H9 (cell line): Measurements from ENCODE around the gene CYP1B1. TPM values are rescaled to one million over a fixed set of nuclear protein-coding genes. Genes with fewer than 3 reads are reported as not detected.

Experiments
- DNase-seq: peaks from one replicate; pipeline ENCODE4 v3.0.0-alpha.2; 2017
- H2AFZ ChIP-seq: one replicate; pipeline ENCODE4 v1.6.1; 2013; ENCODE audit warnings: mild to moderate bottlenecking, low read length, control low read depth, moderate library complexity
- H2AK5ac ChIP-seq: 2 replicates; pipeline ENCODE4 v1.6.1; 2013; ENCODE audit warnings: low read length, control low read depth, mixed read lengths; ENCODE audit not compliant: insufficient read length
- H2BK120ac ChIP-seq: one replicate; pipeline ENCODE4 v1.6.1; 2013; ENCODE audit warnings: low read depth, mild to moderate bottlenecking, low read length, control low read depth, inconsistent platforms; ENCODE audit not compliant: poor library complexity, severe bottlenecking
- H2BK12ac ChIP-seq: 2 replicates; pipeline ENCODE4 v1.6.1; 2013; ENCODE audit warnings: low read length, control low read depth, mixed read lengths, low read depth; ENCODE audit not compliant: insufficient read length
- H2BK15ac ChIP-seq: 2 replicates; pipeline ENCODE4 v1.6.1; 2013; ENCODE audit warnings: low read depth, low read length, control low read depth
- H2BK20ac ChIP-seq: one replicate; pipeline ENCODE4 v1.6.1; 2013; ENCODE audit warnings: low read depth, mild to moderate bottlenecking, low read length, control low read depth, inconsistent platforms; ENCODE audit not compliant: poor library complexity, severe bottlenecking
- H2BK5ac ChIP-seq: 2 replicates; pipeline ENCODE4 v1.6.1; 2013; ENCODE audit warnings: low read length, control low read depth, mixed read lengths; ENCODE audit not compliant: insufficient read length
- H3K14ac ChIP-seq: 2 replicates; pipeline ENCODE4 v1.6.1; 2013; ENCODE audit warnings: low read length, control low read depth; ENCODE audit not compliant: insufficient read depth
- H3K18ac ChIP-seq: 2 replicates; pipeline ENCODE4 v1.6.1; 2013; ENCODE audit warnings: low read depth, mild to moderate bottlenecking, mixed read lengths, low read length, control low read depth; ENCODE audit not compliant: insufficient read length
- H3K23ac ChIP-seq: 2 replicates; pipeline ENCODE4 v1.6.1; 2013; ENCODE audit warnings: low read length, control low read depth, mixed read lengths, low read depth; ENCODE audit not compliant: insufficient read length
- H3K23me2 ChIP-seq: 2 replicates; pipeline ENCODE4 v1.6.1; 2013; ENCODE audit warnings: low read depth, mild to moderate bottlenecking, mixed read lengths, low read length, control low read depth; ENCODE audit not compliant: insufficient read length, poor library complexity, severe bottlenecking
- H3K27ac ChIP-seq: 2 replicates; pipeline ENCODE4 v1.5.1; 2013; ENCODE audit warnings: low read length, control low read depth, mixed read lengths, low read depth; ENCODE audit not compliant: insufficient read length
- H3K27me3 ChIP-seq: 2 replicates; pipeline ENCODE4 v1.6.1; 2013; ENCODE audit warnings: low read length, control low read depth, inconsistent platforms; ENCODE audit not compliant: insufficient read depth
- H3K4ac ChIP-seq: 2 replicates; pipeline ENCODE4 v1.6.1; 2013; ENCODE audit warnings: low read depth, mild to moderate bottlenecking, control low read depth, inconsistent platforms, low read length, moderate library complexity
- H3K4me1 ChIP-seq: 2 replicates; pipeline ENCODE4 v1.6.1; 2013; ENCODE audit warnings: low read length, control low read depth, inconsistent platforms; ENCODE audit not compliant: insufficient read depth
- H3K4me2 ChIP-seq: 2 replicates; pipeline ENCODE4 v1.6.1; 2013; ENCODE audit warnings: low read length, control low read depth, mixed read lengths; ENCODE audit not compliant: insufficient read length, insufficient read depth
- H3K56ac ChIP-seq: 2 replicates; pipeline ENCODE4 v1.6.1; 2013; ENCODE audit warnings: low read depth, mild to moderate bottlenecking, mixed read lengths, low read length, control low read depth; ENCODE audit not compliant: insufficient read length
- H3K79me1 ChIP-seq: 2 replicates; pipeline ENCODE4 v1.6.1; 2013; ENCODE audit warnings: low read depth, mild to moderate bottlenecking, moderate library complexity, low read length, control low read depth, inconsistent platforms; ENCODE audit not compliant: insufficient read depth, poor library complexity, severe bottlenecking
- H3K79me2 ChIP-seq: 2 replicates; pipeline ENCODE4 v1.6.1; 2013; ENCODE audit warnings: low read length, control low read depth, inconsistent platforms; ENCODE audit not compliant: insufficient read depth
- H3K9ac ChIP-seq: 2 replicates; pipeline ENCODE4 v1.6.1; 2013; ENCODE audit warnings: low read length, control low read depth, mixed read lengths; ENCODE audit not compliant: insufficient read length; ENCODE audit errors: extremely low read depth
- H3K9me3 ChIP-seq: one replicate; pipeline ENCODE4 v1.6.1; 2013; ENCODE audit warnings: low read depth, low read length, inconsistent platforms; ENCODE audit not compliant: control insufficient read depth
- H3T11ph ChIP-seq: one replicate; pipeline ENCODE4 v1.6.1; 2013; ENCODE audit warnings: mild to moderate bottlenecking, low read length, control low read depth, inconsistent platforms
- H4K20me1 ChIP-seq: one replicate; pipeline ENCODE4 v1.6.1; 2013; ENCODE audit not compliant: control insufficient read depth, insufficient read length, insufficient read depth
- H4K5ac ChIP-seq: 2 replicates; pipeline ENCODE4 v1.6.1; 2013; ENCODE audit warnings: low read depth, mild to moderate bottlenecking, mixed read lengths, low read length, control low read depth; ENCODE audit not compliant: insufficient read length
- H4K8ac ChIP-seq: replicated peaks from 2 replicates; pipeline ENCODE4 v1.6.1; 2013; ENCODE audit warnings: low read length, control low read depth, mixed read lengths, low read depth; ENCODE audit not compliant: insufficient read length
- H4K91ac ChIP-seq: 2 replicates; pipeline ENCODE4 v1.6.1; 2013; ENCODE audit warnings: low read depth, mild to moderate bottlenecking, moderate library complexity, mixed read lengths, low read length, control low read depth; ENCODE audit not compliant: insufficient read length
- H3K27ac Mint-ChIP-seq, 3 experiments: 2 replicates in 2 of 3; 3 replicates in 1 of 3; pipeline ENCODE4 v1.8.0; 2020 to 2021; ENCODE audit warnings: mixed read lengths in 3 of 3, mild to moderate bottlenecking in 1 of 3, moderate library complexity in 1 of 3
- H3K27me3 Mint-ChIP-seq: 2 replicates; pipeline ENCODE4 v1.8.0; 2021; ENCODE audit warnings: low read depth, mild to moderate bottlenecking, moderate library complexity, mixed read lengths
- H3K36me3 Mint-ChIP-seq, 3 experiments: 2 replicates in 2 of 3; 3 replicates in 1 of 3; pipeline ENCODE4 v1.8.0; 2020 to 2021; ENCODE audit warnings: low read depth in 3 of 3, mixed read lengths in 3 of 3; ENCODE audit not compliant: insufficient read depth in 1 of 3
- H3K4me1 Mint-ChIP-seq, 2 experiments: 2 replicates each; pipeline ENCODE4 v1.8.0; 2020; ENCODE audit warnings: mixed read lengths in 2 of 2
- H3K4me3 Mint-ChIP-seq, 2 experiments: 2 replicates in 1 of 2; 3 replicates in 1 of 2; pipeline ENCODE4 v1.8.0; 2020 to 2021; ENCODE audit warnings: mild to moderate bottlenecking in 2 of 2, mixed read lengths in 2 of 2, moderate library complexity in 1 of 2
- H3K9me3 Mint-ChIP-seq, 2 experiments: 2 replicates in 1 of 2; 3 replicates in 1 of 2; pipeline ENCODE4 v1.8.0; 2020; ENCODE audit warnings: mild to moderate bottlenecking in 2 of 2, mixed read lengths in 2 of 2, moderate library complexity in 1 of 2
- CTCF ChIP-seq: fragments of 200-600 bp; sonication (generic); conservative IDR thresholded peaks from 3 replicates; pipeline ENCODE4 v1.8.0; 2021; ENCODE audit warnings: antibody characterized with exemption, mild to moderate bottlenecking
- WGBS: extraction: QIAGEN DNeasy Blood & Tissue Kit; methylation state at CpG from one replicate; pipeline ENCODE4 v1.1.7; 2013; ENCODE audit warnings: missing lambda C conversion rate, low lambda C conversion rate, mixed read lengths; ENCODE audit not compliant: insufficient read length; ENCODE audit errors: extremely low coverage; 5-methylcytosine and 5-hydroxymethylcytosine counted together
- total RNA-seq: library from RNA; stranded (reverse); gene quantifications from 2 replicates; pipeline ENCODE4 v1.2.1, GENCODE V29; 2021

Gene CYP1B1
- total RNA-seq, 1 experiment from 2014 or later, result 2.7 TPM

- H3K27me3 Mint-ChIP-seq, result peaks cover 3% of the 10 kb centered on the region; the same call in 1 of the 2 replicates
- peaks cover 3 to 5% of the 10 kb centered on the region in 2 experiments; a peak in 3 of 4 replicates for H3K4me1 Mint-ChIP-seq
- Histone ChIP-seq H3K9ac (no peak overlapping the region), H2BK15ac (no peak overlapping the region), H3K56ac (no peak overlapping the region), H3K79me2 (no peaks in the 10 kb centered on the region), H2BK5ac (no peak overlapping the region), H4K5ac (no peak overlapping the region), H4K20me1 (no peaks in the 10 kb centered on the region), H2BK20ac (no peak overlapping the region), H3K14ac (no peak overlapping the region), H3K18ac (no peak overlapping the region), H3K4me2 (no peak overlapping the region), H3K27me3 (no peaks in the 10 kb centered on the region), H3K23me2 (no peaks in the 10 kb centered on the region), H4K91ac (no peak overlapping the region), H3K79me1 (no peaks in the 10 kb centered on the region), H2AK5ac (no peak overlapping the region), H3K4ac (no peak overlapping the region), H2AFZ (no peak overlapping the region), H3K23ac (no peak overlapping the region), H3T11ph (no peak overlapping the region), H2BK12ac (no peak overlapping the region), H4K8ac (no peak overlapping the region), H3K4me1 (no peaks in the 10 kb centered on the region), H2BK120ac (no peak overlapping the region), H3K27ac (no peak overlapping the region), H3K9me3 (peaks cover 2% of the 10 kb centered on the region)
- WGBS, result no CpG with 5 or more reads among the region's 7 CpGs
- peaks cover 11 to 15% (median 11%) of the 10 kb centered on the region in 3 experiments for H3K36me3 Mint-ChIP-seq
- no peak overlapping the region for H3K4me3 Mint-ChIP-seq
- peaks cover 16 to 17% of the 10 kb centered on the region in 2 experiments for H3K9me3 Mint-ChIP-seq
- DNase-seq, result no peak
- no peak overlapping the region for H3K27ac Mint-ChIP-seq
- no peak for TF ChIP-seq CTCF
These were observed 46.4 kb upstream of the CYP1B1 start for GRCh38 chr2:38122344-38122743.
